NK-92 treated with Interleukin-12 subunit alpha and Interleukin-12 subunit beta, amount 100 ng/mL, for 24 hours (cell line): ENCODE measurements around the gene ASIC4.

Experiments used
- DNase-seq: peaks from one replicate; lab custom pipeline; 2025; lab: John Stamatoyannopoulos, UW

The ASIC4 gene

DNA sequence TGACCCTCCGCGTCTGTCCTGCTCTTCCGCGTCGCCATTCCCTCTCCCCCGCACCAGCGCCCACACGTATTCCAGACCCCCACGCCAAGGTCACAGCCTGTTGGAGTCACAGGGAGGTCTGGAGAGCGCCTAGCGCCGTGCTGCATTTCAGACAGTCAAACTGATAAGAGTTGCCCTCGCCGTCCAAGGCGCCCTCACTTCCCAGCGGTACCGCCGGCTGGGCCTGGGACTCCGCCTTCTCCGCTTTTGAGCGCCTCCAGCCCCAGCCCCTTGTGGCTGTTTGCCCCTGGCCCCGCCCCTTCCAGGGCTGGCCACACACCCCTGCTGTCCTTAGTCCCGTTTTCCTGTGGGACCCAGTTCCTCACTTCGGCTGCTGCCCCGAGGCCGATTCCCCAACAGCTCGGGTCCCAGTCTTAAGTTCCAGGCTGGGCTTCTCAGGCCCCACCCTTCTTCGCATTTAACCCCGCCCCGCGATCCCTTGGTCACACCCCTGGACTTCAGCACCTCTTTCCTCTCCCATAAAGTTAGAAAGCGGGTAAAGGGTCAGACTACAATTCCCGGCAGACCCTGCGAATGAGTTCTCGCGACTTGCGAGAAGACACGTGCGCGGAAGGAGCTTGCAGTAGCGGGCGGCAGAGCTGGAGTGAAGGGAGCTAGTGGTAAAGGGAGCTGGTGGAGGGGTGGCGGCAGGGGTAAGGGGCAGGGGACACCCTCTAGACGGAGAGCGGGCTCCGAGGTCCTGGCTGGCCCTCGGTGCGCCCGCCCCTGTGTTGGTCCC lies 15.8 kb upstream of the ASIC4 start, which contains the start of gene GMPPA:
TSS of gene GMPPA (plus strand) at position 612 of the 778 bp plus-strand sequence. CDS start 1,085 bp downstream, outside the sequence.
- DNase-seq: peak; percentile 85

DNA sequence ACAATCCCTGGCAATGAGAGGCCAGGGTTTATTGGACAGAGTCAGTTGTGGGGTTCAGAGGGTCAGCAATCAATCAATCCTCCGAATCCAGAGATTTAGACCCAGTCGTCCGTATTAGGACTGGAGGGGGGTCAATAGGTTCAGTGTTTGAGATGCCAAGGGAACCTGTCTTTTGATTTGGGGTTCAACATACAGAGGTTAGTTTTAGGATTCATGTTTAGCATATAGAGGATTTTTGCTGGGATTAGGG lies 15.3 kb upstream of the ASIC4 start:
- DNase-seq: no peak

DNA sequence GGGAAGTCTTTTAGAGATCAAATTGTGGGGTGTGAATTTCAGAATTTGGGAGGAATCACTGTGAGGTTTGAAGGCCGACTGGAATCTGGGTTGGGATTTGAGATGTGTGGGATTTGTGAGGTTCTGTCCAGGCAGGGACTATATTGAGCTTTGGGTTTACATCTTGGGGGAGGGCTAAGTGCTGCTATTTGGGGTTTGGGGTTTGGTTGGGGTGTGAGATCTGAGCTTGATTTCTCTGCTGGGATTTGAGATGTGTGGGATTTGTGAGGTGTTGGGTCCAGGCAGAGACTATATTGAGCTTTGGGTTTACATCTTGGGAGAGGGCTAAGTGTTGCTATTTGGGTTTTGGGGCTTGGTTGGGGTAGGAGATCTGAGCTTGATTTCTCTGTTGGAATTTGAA lies 14.7 kb upstream of the ASIC4 start:
- DNase-seq: no peak

DNA sequence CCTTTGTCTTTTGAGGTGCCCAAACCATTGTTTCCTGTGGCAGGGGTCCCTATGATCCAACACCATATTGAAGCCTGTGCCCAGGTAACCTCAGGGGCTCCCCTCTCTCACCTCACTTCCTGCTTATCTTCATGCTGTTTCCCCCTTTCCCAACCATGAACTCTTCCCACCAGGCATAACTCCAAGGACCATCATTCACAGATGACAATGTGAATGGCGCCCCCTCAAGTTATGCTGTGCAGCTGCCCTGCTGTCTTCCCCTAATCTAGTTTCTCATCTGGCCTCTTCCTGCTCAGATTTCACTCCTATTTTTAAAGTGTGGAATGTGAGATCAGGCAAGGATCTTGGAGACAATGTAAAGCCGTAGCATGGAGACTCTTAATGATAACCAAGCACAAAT lies 14.1 kb upstream of the ASIC4 start:
- DNase-seq: no peak

DNA sequence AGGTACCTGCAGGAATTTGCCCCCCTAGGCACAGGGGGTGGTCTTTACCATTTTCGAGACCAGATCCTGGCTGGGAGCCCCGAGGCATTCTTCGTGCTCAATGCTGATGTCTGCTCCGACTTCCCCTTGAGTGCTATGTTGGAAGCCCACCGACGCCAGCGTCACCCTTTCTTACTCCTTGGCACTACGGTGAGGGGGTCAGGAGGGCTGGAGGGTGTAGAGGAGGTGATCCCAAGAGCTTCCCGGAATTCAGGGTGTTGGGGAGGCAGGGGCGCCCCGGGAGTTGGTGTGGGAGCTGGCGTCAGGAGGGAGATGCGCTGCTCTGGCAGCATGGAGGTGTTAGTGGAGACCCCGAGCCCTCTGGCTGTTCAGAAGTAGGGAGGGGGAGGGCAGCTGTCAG lies 12.4 kb upstream of the ASIC4 start:
- no peak for DNase-seq

DNA sequence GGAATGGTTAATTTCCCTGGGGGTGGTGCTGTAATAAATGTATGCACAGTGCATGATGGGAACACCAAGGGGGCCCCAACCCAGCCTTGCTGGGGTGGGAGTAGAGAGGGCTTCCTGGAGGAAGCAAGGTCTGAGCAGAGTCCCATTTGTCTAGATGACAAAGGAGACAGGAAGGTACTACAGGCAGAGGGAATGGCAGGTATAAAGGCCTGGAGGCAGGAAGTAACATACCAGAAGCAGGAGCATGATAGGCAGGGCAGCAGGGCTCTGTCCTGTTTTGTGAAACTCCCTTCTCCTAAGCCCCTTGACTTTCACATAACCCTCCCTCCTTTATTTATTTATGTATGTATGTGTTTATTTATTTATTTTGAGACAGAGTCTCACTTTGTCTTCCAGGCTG lies 11.7 kb upstream of the ASIC4 start:
- no peak for DNase-seq

DNA sequence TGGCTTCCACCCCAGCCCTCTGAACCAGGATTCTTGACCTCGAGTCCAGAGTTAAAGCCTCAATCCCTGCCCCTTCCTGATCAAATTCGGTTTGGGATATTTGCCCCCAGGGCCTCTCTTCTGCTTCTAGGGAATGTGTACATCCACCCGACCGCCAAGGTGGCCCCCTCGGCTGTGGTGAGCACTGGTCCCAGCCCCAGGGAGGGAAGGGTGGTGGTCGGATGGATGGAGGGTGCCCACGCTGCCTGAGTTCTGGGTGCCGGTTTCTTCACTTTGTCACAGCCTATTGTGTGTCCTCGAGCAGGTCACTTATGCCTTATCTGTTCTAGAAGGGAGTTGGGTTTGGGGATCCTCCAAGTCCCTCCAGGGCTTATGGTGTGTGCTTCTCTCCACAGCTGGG lies 8.7 kb upstream of the ASIC4 start:
- no peak for DNase-seq

DNA sequence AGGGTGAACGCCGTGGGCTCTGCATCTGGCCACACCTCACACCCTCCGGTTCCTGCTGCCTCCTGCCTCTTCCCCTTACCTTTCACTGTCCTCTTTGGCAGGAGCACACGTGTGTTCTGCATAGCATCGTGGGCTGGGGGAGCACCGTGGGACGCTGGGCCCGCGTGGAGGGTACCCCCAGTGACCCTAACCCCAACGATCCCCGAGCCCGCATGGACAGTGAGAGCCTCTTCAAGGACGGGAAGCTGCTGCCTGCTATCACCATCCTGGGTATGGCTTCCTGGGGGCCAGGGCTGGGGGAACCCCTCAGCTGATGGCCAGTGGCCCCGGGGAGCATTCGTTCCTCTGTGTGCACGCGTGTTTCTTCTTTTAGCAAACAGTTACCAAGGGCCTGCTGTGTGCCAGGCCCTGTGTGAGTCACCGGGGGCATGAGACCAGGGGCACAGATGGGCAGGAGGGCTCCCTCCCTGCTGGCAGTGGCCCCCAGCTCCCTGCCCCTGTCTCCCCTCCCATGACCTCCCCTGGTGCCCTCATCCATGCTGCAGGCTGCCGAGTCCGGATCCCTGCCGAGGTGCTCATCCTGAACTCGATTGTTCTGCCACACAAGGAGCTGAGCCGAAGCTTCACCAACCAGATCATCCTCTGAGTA lies 8.0 kb upstream of the ASIC4 start:
- no peak for DNase-seq

DNA sequence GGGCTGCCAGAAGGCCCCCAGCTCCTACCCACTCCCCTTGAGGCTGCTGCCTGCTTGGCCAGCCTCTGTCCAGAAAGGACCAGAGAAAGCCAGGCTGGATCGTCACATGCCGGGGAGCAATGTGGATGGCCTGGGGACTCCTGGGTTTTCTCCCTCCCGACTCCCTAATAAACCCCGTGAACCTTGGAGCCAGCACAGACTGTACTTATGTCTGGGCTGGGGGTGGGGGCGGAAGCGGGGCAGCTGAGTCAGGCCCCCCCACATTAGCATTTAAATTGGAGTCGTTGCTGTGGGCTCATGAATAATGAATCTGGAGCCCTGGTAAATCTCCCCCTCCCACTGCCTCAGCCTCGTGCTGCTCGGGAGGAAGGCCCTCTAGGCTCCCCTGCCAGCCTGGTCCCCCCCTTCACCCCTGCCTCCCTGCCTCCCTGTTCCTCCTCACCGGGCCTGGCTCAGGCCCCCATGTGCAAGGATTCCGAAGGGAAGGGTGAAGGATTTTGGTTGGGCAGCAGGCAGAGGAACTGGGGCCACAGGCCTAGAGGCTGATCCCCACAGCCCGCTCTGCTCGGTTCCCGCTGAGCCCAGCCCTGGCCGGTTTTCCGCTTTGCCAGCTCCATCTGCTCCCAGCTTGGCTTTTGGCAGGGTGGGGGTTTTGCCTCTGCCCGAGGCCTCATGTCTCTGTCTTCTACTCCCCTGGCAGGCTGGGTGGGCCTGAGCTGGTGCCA lies 7.3 kb upstream of the ASIC4 start:
- DNase-seq: no peak

DNA sequence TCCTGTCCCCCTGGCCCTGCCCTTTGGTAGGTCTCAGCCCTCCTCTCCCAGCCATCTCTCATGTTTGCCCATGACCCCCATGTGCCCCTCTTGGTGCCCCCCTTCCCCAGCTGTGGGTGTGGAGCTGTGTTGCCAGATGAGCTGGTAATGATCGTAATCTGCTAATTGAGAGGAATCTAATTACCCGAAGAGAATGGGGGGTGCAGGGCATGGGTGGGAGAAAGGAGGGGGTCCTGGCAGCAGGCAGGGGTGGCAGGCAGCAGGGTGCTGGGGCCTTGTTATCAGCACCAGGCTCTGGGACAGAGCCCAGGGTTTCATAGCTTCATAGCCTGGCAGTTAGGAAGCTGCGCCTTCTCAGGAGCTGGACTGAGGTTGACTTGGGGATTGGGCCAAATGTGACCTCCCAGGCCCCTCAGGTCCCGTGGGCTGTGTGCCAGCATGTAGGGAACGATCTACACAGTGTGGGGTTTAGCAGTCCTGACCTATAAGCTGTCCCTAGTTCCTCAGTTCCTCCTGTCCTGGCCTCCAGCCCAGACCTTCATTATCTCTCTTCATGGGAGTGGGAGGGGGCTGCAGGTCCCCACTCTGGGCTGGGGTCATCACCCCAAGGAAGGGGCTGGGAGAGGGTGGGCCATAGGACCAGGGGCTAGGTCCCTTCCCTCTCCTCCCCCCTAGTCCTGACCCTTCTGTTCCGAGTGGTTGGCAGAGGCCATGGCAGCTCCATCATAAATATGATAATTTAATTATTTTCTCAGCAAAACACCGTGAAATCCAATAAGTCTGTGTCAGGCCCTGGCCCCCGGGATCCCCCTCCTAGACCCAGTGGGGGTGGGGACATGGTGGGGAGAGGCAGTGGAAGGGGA lies 6.5 kb upstream of the ASIC4 start:
- DNase-seq: no peak

DNA sequence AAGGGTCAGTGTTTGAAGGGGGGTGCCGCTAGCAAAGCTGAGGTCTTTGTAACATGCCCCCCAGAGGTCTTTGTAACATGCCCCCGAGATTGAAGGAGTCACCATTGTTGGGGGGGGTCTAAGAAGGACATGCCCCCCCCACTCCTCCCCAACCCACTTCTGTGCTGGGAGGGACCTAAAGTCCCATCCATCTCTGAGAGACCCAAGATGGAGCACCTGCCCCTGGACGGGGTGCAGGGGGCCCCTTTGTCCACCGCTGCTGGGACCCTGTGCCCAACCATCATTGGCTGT lies 5.9 kb upstream of the ASIC4 start:
- no peak for DNase-seq

DNA sequence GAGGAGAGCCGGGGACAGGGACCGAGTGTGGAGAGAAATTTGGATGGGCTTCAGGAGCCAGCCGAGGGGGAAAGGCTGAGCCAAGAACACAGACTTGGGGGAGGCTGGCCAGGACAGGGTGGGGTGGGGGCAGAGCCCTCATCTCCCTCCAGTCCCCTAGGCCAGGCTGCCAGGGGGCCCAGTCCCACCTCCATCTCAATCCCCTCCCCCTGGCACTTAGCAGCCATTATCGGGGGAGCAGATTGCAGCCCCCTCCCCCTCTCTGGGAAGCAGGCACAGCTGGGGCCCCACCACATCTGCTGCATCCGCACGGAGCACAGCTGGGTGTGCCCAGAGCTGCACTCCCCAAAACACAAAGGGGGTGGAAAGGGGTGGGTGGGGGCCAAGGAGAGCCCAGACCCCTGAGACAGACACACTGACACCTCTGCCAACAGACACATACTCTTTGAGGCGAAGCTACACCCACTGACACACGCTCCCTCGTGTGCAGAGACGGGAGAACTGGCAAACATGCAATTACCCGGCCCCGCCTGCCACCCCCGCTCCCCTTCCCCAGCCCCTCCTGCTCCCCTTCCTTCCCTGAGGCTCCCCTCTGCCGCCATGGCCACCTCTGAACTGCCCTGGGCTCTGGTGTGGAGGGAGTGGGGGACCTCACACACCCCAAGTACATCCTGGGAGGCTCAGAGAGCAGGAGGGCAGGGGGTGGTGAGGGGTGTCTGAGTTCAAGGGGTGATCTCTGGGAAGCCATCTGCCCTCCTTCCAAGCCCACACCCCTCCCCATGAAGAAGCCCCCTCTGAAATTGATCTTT lies 5.1 kb upstream of the ASIC4 start:
- no peak for DNase-seq

DNA sequence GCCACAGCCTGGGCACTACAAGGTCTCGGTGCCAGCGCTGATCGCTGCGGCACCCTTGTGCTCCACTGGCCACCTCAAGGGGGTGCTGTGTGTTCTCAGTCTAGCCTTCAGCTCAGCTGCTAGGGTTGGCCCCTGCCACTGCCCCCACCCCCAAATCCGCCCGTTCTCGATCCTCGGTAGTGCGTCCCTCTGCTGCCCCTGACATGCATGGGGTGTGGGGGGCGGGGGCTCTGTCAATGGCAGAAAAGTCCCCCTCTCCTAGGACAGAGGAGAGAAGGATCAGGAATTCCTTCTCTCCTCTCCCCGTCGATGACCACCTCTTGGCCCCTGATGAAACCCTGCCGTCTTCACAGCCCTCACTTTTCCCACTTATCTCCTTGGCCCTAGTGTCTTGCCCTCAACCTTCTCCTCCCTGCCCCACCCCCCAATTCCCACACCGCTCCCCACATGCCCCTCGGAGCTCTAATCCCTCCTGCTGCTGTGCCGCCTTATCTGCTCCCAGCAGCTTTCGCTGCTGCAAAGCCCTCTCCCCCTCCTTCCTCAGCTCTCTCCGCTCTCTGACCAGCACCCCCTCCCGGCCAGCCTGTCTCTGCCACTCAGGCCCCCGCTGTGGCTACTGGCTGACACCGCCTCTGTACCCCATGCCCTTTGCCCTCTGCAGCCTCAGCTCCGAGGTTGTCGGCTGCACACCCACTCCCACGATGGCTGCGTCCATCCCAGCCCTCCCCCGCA lies 4.3 kb upstream of the ASIC4 start:
- DNase-seq: no peak

DNA sequence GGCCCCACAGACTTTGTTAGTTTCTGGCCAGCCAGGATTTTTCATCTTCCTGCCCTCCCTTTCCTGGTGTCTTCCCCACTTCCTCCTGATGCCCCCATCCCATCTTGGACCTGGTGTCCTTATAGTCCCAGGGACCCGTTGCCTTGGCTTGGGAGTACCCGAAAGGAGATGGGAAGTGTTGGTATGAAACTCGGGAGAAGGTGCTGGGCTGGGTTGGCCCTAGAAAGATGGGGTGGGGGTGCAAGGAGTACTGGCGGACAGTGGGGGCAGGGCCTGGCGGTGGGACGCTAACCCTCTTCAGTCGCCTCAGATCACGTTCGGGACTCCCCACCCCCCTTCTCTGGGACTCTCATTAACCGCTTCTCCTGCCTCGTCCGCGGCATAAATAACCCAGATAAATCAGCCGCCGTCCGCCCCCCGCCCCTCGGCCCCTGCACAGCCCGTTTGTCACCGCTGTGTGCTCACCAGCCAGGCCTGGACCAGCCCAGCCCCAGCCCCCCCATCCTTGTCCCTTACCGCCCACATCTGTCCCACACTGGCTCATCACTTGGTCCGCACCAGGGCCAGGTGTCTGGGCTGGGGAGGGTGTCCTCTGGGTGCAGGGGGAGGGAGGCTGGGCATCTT lies 3.7 kb upstream of the ASIC4 start:
- DNase-seq: no peak

DNA sequence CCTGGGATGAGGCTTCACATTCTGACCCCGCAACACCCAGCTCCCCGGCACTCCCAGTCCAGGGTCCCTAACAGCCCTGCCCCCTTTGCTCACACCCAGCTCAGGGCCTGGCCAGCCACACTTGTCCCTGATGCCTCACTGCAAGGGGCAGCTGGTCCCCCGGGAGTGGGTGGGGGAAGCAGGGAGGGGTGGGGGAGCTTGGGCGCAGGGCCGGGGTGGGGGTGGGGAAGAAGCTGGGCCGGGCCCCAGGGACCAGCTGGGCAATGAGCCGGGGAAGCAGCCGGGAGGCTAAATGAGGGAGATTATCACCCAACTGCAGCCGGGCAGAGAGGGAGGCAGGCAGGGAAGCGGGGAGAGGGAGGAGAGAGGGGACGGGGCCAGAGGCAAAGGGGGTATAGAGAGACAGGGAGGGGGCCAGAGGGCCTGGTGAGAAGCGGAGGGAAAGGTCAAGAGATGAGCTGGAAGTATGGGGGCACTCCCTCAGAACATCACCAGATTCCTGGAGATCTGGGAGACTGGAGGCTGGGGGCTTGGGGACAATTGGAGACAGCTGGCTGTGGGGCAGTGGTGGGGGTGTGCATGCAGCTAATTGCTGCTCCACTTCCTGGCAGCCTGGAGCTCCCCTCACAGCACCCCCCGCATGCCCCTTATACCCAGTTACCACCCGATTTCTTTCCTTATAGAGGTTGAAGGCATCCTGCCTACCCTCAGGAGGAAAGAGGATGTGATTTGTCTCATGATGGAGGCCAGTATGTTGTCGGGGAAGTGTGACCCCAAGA lies 2.5 kb upstream of the ASIC4 start:
- DNase-seq: no peak

DNA sequence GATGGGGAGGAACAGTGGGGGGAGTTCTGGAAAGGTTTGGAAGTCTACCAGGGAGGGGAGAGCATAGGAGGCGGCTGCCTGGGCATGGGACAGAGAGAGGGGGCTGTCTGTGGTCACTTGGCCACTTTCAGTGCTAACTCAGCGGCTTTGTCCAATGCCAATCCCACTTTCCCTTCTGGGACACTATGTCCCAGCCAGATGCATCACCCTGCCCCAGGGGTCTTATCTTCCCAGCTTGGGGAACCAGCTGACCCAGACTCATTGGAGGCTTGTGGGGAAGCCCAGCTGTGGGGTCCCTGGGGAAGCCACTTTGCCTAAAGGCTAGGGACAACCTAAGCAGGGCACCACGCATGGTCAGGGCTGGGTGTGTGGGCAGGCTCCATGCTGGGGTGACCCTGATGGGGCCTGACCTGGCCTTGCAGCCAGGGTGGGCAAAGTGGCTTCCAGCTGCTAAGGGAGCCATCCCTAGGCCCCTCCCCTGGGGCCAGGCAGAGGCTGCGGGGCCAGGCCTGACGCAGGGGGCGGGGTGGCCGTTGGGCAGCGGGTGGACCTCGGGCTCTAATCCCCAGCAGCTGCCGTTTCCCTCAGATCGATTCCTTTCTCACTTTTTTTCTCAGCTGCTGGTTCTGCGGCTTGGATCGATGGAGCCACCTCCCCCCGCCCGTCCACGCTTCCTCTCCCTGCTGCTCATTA lies 1.6 kb upstream of the ASIC4 start:
- no peak for DNase-seq

DNA sequence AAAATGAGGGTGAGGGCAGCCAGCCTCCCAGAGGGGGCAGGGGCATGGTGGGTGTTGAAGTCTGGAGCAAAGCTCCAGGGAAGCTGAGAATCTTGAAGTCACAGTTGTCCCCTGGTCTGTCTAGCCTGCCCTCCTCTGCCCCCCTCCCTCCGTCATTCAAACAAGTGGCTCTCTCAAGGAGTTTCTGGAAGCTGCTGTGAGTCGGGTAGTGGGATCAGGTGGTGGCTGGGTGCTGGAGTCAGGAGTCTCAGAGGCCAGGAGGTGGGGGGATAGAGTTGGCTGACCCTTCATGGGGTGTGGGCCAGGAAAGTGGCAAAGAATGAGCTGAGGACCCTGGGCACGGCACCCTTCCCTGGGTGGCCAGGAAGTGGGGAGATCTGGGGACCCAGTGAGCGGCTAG lies 495 bp upstream of the ASIC4 start:
- no peak for DNase-seq

DNA sequence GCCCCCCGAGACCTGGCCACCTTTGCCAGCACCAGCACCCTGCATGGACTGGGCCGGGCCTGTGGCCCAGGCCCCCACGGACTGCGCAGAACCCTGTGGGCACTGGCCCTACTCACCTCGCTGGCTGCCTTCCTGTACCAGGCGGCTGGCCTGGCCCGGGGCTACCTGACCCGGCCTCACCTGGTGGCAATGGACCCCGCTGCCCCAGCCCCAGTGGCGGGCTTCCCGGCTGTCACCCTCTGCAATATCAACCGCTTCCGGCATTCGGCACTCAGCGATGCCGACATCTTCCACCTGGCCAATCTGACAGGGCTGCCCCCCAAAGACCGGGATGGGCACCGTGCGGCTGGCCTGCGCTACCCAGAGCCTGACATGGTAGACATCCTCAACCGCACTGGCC lies 554 bp downstream of the ASIC4 start:
- no peak for DNase-seq
